NOMO-1 treated with DMSO at 0.1 percent for 48 hours (cell line): Measurements from ENCODE around the gene STT3B.

Experiments used
- DNase-seq: peaks from one replicate; lab custom pipeline; 2025; ENCODE audit not compliant: unreplicated experiment; lab: John Stamatoyannopoulos, UW

Gene STT3B

GRCh38 chr3:31516757-31517156 is 16.0 kb upstream of the STT3B start:
- DNase-seq = no peak

- no peak for DNase-seq
These were observed 11.3 kb upstream of the STT3B start for GRCh38 chr3:31521468-31521867.

- peak; percentile 94 for DNase-seq
These were observed 10.6 kb upstream of the STT3B start for GRCh38 chr3:31522152-31522551.

- no peak for DNase-seq
These were observed 9.2 kb upstream of the STT3B start for GRCh38 chr3:31523543-31523942.

- DNase-seq = no peak
These were observed 7.2 kb upstream of the STT3B start for GRCh38 chr3:31525532-31525931.

GRCh38 chr3:31529421-31529820 is 3.3 kb upstream of the STT3B start:
- no peak for DNase-seq

GRCh38 chr3:31530039-31530959 is 2.4 kb upstream of the STT3B start:
- peak; percentile 37 for DNase-seq

GRCh38 chr3:31530960-31531335 is 1.8 kb upstream of the STT3B start:
- DNase-seq = no peak

- DNase-seq = peak; percentile 83
These were observed 1.2 kb upstream of the STT3B start for GRCh38 chr3:31531452-31531991.

GRCh38 chr3:31531992-31532586 is 636 bp upstream of the STT3B start:
- peak; percentile 96 for DNase-seq

- DNase-seq = peak; percentile 5
These were observed 692 bp downstream of the STT3B start for GRCh38 chr3:31533169-31534064.

- DNase-seq = peak; percentile 47
These were observed 1.3 kb downstream of the STT3B start for GRCh38 chr3:31534065-31534425.

- peak; percentile 13 for DNase-seq
These were observed 3.8 kb downstream of the STT3B start for GRCh38 chr3:31536497-31536896.

- no peak for DNase-seq
These were observed 6.1 kb downstream of the STT3B start for GRCh38 chr3:31538801-31539200.

GRCh38 chr3:31539275-31539674 is 6.5 kb downstream of the STT3B start:
- no peak for DNase-seq

GRCh38 chr3:31541089-31541488 is 8.4 kb downstream of the STT3B start:
- peak; percentile 65 for DNase-seq

GRCh38 chr3:31542246-31542645 is 9.5 kb downstream of the STT3B start:
- no peak for DNase-seq

- DNase-seq = no peak
These were observed 10.7 kb downstream of the STT3B start for GRCh38 chr3:31543375-31543774.

GRCh38 chr3:31544634-31545033 is 11.9 kb downstream of the STT3B start:
- DNase-seq = peak; percentile 40

- no peak for DNase-seq
These were observed 13.4 kb downstream of the STT3B start for GRCh38 chr3:31546162-31546561.

- DNase-seq = no peak
These were observed 14.0 kb downstream of the STT3B start for GRCh38 chr3:31546725-31547124.
